Colonic mucosa (tissue), 4 donors: ENCODE data around the gene MAP6. TPM values are rescaled to one million over a fixed set of nuclear protein-coding genes. Genes with fewer than 3 reads are reported as not detected.
A peak's percentile ranks its signal among the peaks of the same experiment; 100 is the strongest.

Experiments
- DNase-seq: peaks from one replicate; pipeline ENCODE4 v3.0.0-alpha.2; 2020
- H3K27ac ChIP-seq: fragments of 200-600 bp; one replicate; pipeline ENCODE4 v1.8.0; 2021
- H3K27me3 ChIP-seq: fragments of 200-600 bp; one replicate; pipeline ENCODE4 v1.8.0; 2021
- H3K36me3 ChIP-seq: fragments of 200-600 bp; one replicate; pipeline ENCODE4 v1.8.0; 2021
- H3K4me1 ChIP-seq: fragments of 200-600 bp; one replicate; pipeline ENCODE4 v1.8.0; 2021; ENCODE audit warnings: mild to moderate bottlenecking
- H3K4me3 ChIP-seq: fragments of 200-600 bp; one replicate; pipeline ENCODE4 v1.8.0; 2021
- H3K9ac ChIP-seq, 2 donors: one replicate each; pipeline ENCODE4 v1.7.0; 2013; ENCODE audit warnings: control low read depth in 2 of 2, low read depth in 2 of 2, low read length in 2 of 2
- H3K9me3 ChIP-seq: fragments of 200-600 bp; one replicate; pipeline ENCODE4 v1.8.0; 2021
- CTCF ChIP-seq: fragments of 200-600 bp; IDR thresholded peaks from one replicate; pipeline ENCODE4 v1.8.0; 2022; ENCODE audit warnings: antibody characterized with exemption, mild to moderate bottlenecking
- intact Hi-C: fragments of 100-400 bp; cut with DNase I; formaldehyde crosslinking; loops from one replicate; pipeline ENCODE4 v1.14.1; 2022
- total RNA-seq, 2 donors: library from RNA; stranded (reverse); fragmentation: NEBNext Ultra II Directional in 1 of 2; extraction: Animal tissue kit (Norgen Biotek cat#: 25700) in 1 of 2; gene quantifications; one replicate each; pipeline ENCODE4 v1.2.1, GENCODE V29; 2021
- donor health status: healthy.
- donor health status: DM: no; HTN: no; CAD: no.
- donor health status: DM: no; HTN: no; CAD: no.

The MAP6 gene
- total RNA-seq, 2 donors from 2014 or later, result 0.79 to 2.6 TPM

- no peak for DNase-seq
- H3K27me3 ChIP-seq, result no peaks in the 10 kb centered on the region
- H3K27ac ChIP-seq, result no peak overlapping the region
- H3K9ac ChIP-seq, result no peak overlapping the region
- TF ChIP-seq CTCF, result no peak
- no peak overlapping the region for H3K4me3 ChIP-seq
- H3K9me3 ChIP-seq, result no peaks in the 10 kb centered on the region
- no peaks in the 10 kb centered on the region for H3K36me3 ChIP-seq
- H3K4me1 ChIP-seq, result no peaks in the 10 kb centered on the region
- intact Hi-C loops, result no loop called here
Measured at GRCh38 chr11:75539459-75540334, 129.1 kb downstream of the MAP6 start.

DNA sequence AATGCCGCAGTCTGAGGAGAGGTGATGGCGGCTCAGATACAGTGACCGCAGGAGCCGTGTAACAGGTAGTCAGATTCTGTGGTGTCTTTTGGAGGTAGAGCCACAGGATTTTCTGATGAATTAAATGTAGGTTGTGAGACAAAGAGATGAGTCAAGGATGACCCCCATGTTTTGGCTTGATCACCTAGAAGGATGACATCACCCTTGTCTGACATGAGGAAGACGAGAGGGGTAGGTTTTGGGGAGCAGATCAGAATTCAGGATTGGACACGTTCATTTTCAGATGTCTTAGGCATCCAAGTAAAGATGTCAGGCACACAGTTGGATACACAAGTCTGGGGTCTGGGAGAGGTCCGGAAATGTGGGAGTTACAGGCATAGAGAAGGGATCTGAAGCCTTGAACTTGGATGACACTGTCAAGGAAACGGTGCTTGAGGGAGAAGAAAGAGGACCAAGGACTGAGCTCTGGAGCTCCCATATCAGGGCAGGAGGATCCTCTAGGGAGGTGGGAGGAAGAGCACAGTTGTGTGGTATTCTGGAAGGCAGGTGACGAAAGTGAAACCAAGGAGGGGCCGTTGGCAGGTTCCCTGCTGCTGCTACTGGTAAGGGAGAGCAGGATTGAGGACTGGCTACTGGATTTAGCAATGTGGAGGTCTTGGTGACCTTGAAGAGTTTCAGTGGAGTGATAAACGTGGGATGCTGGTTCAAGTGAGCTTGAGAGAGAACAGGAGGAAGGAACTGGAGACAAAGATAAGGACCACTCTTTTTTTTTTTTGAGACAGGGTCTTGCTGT is 130.5 kb downstream of the MAP6 start:
- intact Hi-C loops, result no loop called here
- TF ChIP-seq CTCF, result no peak
- Histone ChIP-seq H3K36me3 (no peaks in the 10 kb centered on the region), H3K9ac (no peak overlapping the region), H3K4me1 (no peaks in the 10 kb centered on the region), H3K27me3 (no peaks in the 10 kb centered on the region), H3K9me3 (no peaks in the 10 kb centered on the region), H3K27ac (no peak overlapping the region), H3K4me3 (no peak overlapping the region)
- no peak for DNase-seq

DNA sequence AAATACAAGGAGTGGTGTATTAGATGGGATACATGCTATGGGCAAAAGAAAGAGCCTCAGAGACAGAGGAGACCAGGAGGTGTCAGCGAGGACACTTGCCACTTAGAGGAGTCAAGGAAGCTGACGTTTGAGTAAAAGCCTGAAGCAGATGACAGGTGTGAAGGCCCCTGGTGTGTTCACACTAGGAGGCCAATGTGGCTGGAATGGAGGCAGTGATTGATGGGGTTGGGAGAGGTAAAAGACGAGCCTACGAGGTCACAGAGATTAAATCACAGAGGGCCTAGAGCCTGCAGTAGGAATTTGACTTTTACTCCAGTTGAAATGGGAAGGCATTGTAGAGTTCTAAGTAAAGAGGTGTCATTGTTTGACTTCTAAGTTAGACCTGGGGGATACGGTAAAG is 131.1 kb downstream of the MAP6 start:
- Histone ChIP-seq H3K4me3 (no peak overlapping the region), H3K36me3 (no peaks in the 10 kb centered on the region), H3K27me3 (no peaks in the 10 kb centered on the region), H3K9ac (peak overlapping the region in 1 of 2 donors; percentile 12), H3K9me3 (no peaks in the 10 kb centered on the region), H3K4me1 (no peaks in the 10 kb centered on the region), H3K27ac (no peak overlapping the region)
- TF ChIP-seq CTCF, result no peak
- no peak for DNase-seq
- intact Hi-C loops, result no loop called here

Other genes starting within 250 kb of the MAP6 start
- under 1 TPM; 0.50 to 0.67 TPM for gene KLHL35, start 235.8 kb downstream of the MAP6 start, total RNA-seq
- 1 to 10 TPM; 2.6 to 4.1 TPM for gene GDPD5, start 143.1 kb downstream of the MAP6 start, total RNA-seq
- 100 to 1,000 TPM in 1 of 2 donors, 10 to 100 TPM in 1; 66.3 to 136 TPM for gene SERPINH1, start 106.8 kb downstream of the MAP6 start, total RNA-seq
- 100 to 1,000 TPM; 168 to 211 TPM for gene MOGAT2, start 48.8 kb upstream of the MAP6 start, total RNA-seq
- gene DGAT2, start 99.7 kb upstream of the MAP6 start, total RNA-seq, result 1 to 10 TPM; 3.0 to 5.9 TPM
- gene UVRAG, start 146.2 kb upstream of the MAP6 start, total RNA-seq, result 10 to 100 TPM; 12.8 to 13.7 TPM